C4-2B (cell line): ENCODE measurements around the gene NR4A2.

Source experiments
- ZFX ChIP-seq: fragments of 450-650 bp; IDR thresholded peaks from 2 replicates; pipeline ENCODE4 v1.6.1; 2017
- TF ChIP-seq, protein P1 (sequence below): fragments of 450-650 bp; conservative IDR thresholded peaks from 2 replicates; pipeline ENCODE4 v1.5.1; 2017; ENCODE audit warnings: mild to moderate bottlenecking

DNA sequence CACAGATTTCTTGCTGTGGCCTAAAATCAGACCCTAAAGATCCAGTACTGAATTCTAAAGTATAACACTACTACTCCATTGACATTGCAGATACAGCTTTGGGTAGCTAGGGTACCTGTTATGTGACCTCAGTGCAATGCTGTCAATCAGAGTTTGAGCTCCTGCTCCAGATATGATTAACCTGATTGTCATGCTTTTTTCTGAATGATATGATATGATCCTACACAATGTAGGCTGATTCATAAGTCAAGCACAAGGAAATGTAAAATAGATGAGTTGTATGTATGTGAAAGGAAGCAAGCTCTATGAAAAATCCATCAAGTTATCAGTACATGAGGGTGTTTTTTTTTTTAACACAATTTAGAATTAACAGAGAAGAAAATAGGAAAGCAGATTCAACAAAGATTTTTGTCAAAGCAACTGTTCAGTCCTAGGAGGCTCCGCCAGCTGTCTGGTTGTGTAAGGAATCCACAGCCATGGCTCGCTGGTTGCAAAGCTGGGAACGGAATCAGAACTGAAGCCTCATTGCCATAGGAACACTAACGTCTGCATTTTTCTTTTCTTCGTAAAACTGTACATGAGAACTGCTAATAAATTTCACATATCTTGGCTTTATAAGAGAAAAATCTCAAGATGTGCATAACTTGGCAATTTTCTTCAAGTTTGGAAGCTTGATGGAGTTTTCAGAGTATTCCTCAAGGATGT lies 52.9 kb downstream of the NR4A2 start:
- TF ChIP-seq, protein P1, sequence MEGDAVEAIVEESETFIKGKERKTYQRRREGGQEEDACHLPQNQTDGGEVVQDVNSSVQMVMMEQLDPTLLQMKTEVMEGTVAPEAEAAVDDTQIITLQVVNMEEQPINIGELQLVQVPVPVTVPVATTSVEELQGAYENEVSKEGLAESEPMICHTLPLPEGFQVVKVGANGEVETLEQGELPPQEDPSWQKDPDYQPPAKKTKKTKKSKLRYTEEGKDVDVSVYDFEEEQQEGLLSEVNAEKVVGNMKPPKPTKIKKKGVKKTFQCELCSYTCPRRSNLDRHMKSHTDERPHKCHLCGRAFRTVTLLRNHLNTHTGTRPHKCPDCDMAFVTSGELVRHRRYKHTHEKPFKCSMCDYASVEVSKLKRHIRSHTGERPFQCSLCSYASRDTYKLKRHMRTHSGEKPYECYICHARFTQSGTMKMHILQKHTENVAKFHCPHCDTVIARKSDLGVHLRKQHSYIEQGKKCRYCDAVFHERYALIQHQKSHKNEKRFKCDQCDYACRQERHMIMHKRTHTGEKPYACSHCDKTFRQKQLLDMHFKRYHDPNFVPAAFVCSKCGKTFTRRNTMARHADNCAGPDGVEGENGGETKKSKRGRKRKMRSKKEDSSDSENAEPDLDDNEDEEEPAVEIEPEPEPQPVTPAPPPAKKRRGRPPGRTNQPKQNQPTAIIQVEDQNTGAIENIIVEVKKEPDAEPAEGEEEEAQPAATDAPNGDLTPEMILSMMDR, result no peak
- no peak for TF ChIP-seq ZFX
